K562 (cell line): ENCODE measurements around the gene EEF2K. TPM values are rescaled to one million over a fixed set of nuclear protein-coding genes. Genes with fewer than 3 reads are reported as not detected.

Experiments used
- ATAC-seq: fragments of 200-7000 bp; cut with Tn5 transposase; 3 replicates; pipeline ENCODE4 v1.9.1; 2020; ENCODE audit warnings: moderate library complexity
- BruUV-seq: library from RNA; stranded (reverse); fragments of 400-500 nt; replicated peaks from 2 replicates; lab custom pipeline; 2021; lab: Mats Ljungman, UMichigan
- CTCF ChIA-PET: fragments of 300-600 bp; formaldehyde crosslinking; extraction: SDS; loops from one replicate; lab custom pipeline; 2021; ENCODE audit warnings: low intra/inter-chr PET ratio; lab: Yijun Ruan, JAX
- POLR2A ChIA-PET: fragments of 300-600, 350-650 bp; sonication (Branson Sonifier 250); formaldehyde crosslinking; extraction: SDS; loops from one replicate; lab custom pipeline; 2021; ENCODE audit warnings: antibody characterized with exemption, inconsistent platforms; lab: Yijun Ruan, JAX
- DNase-seq, 4 experiments: peaks; one replicate each; pipeline versions ENCODE4 v3.0.0 to v3.0.0-alpha.2; 2011 to 2018; ENCODE audit warnings: low spot score in 3 of 4, mixed read lengths in 3 of 4; ENCODE audit errors: extremely low read depth in 1 of 4
- FAIRE-seq: peaks from 2 replicates; lab custom pipeline; 2011; peaks lifted over from hg19 to GRCh38; lab: Jason Lieb, UNC
- H2AFZ ChIP-seq: 2 replicates; pipeline ENCODE4 v1.6.0; 2011; ENCODE audit warnings: low read depth, low read length, control low read depth, inconsistent platforms
- H3K27ac ChIP-seq: fragments of 200-600 bp; 3 replicates; pipeline ENCODE4 v1.8.0; 2011; ENCODE audit warnings: low read depth, mild to moderate bottlenecking, control low read depth, inconsistent platforms, low read length, moderate library complexity, mixed read lengths; ENCODE audit errors: extremely low read depth
- H3K27me3 ChIP-seq, 2 experiments: fragments of 300-600 bp in 1 of 2; 2 replicates in 1 of 2; 3 replicates in 1 of 2; pipeline versions ENCODE4 v1.6.0 to v1.8.0; 2011; ENCODE audit warnings: inconsistent platforms in 2 of 2, low read length in 2 of 2, mild to moderate bottlenecking in 1 of 2, mixed read lengths in 1 of 2, moderate library complexity in 1 of 2; ENCODE audit not compliant: control insufficient read depth in 2 of 2, insufficient read depth in 2 of 2
- H3K36me3 ChIP-seq: fragments of 300-600 bp; 3 replicates; pipeline ENCODE4 v1.8.0; 2011; ENCODE audit warnings: mild to moderate bottlenecking, low read length, inconsistent platforms; ENCODE audit not compliant: control insufficient read depth, insufficient read depth
- H3K4me1 ChIP-seq, 2 experiments: fragments of 200-600 bp in 1 of 2; replicated peaks in 1 of 2; 2 replicates in 1 of 2; 3 replicates in 1 of 2; pipeline versions ENCODE4 v1.5.1 to v1.8.0; 2011; ENCODE audit warnings: inconsistent platforms in 2 of 2, low read length in 2 of 2, mild to moderate bottlenecking in 1 of 2, mixed read lengths in 1 of 2, moderate library complexity in 1 of 2; ENCODE audit not compliant: control insufficient read depth in 2 of 2, insufficient read depth in 2 of 2
- H3K4me2 ChIP-seq: 2 replicates; pipeline ENCODE4 v1.6.1; 2011; ENCODE audit warnings: low read length, control low read depth, inconsistent platforms, mixed read lengths; ENCODE audit not compliant: insufficient read depth
- H3K4me3 ChIP-seq: fragments of 200-600 bp; sonication (generic), shearing (Covaris generic); 2 replicates; pipeline ENCODE4 v1.5.1; 2016; ENCODE audit warnings: control low read depth, inconsistent platforms
- H3K79me2 ChIP-seq: fragments of 200-600 bp; 3 replicates; pipeline ENCODE4 v1.8.0; 2011; ENCODE audit warnings: low read length, inconsistent platforms; ENCODE audit not compliant: control insufficient read depth, insufficient read depth
- H3K9ac ChIP-seq, 2 experiments: 2 replicates each; pipeline versions ENCODE4 v1.6.0 to v1.6.1; 2011; ENCODE audit warnings: low read depth in 2 of 2, low read length in 2 of 2, control low read depth in 1 of 2, inconsistent platforms in 1 of 2, mild to moderate bottlenecking in 1 of 2, mixed read lengths in 1 of 2; ENCODE audit not compliant: insufficient read depth in 1 of 2
- H3K9me1 ChIP-seq: one replicate; pipeline ENCODE4 v1.6.0; 2011; ENCODE audit warnings: inconsistent platforms, mild to moderate bottlenecking, low read length, moderate library complexity; ENCODE audit not compliant: control insufficient read depth, insufficient read depth
- H3K9me3 ChIP-seq: replicated peaks from 2 replicates; pipeline ENCODE4 v1.5.1; 2011; ENCODE audit warnings: low read depth, low read length, inconsistent platforms; ENCODE audit not compliant: control insufficient read depth, insufficient read depth
- H4K20me1 ChIP-seq: replicated peaks from 2 replicates; pipeline ENCODE4 v1.6.1; 2011; ENCODE audit warnings: low read length, inconsistent platforms, mixed read lengths; ENCODE audit not compliant: control insufficient read depth, insufficient read depth
- NR4A1 ChIP-seq, 2 experiments: fragments of 250-450 bp in 1 of 2; fragments of 450-650 bp in 1 of 2; sonication (Bioruptor Pico) in 1 of 2; IDR thresholded peaks; 2 replicates each; pipeline versions ENCODE4 v1.4.0 to v1.6.1; 2016 to 2020; ENCODE audit warnings: mild to moderate bottlenecking in 2 of 2, missing compliant biosample characterization in 1 of 2, missing genetic modification characterization in 1 of 2, moderate library complexity in 1 of 2
- WGBS: fragments of 100-300 bp; shearing (Covaris generic); methylation state at CpG from one replicate; pipeline ENCODE4 v1.1.6; 2016; ENCODE audit warnings: low coverage, mixed read lengths; ENCODE audit not compliant: insufficient coverage; ENCODE audit errors: missing lambda C conversion rate; 5-methylcytosine and 5-hydroxymethylcytosine counted together
- in situ Hi-C: fragments of 300-500 bp; cut with MboI; formaldehyde crosslinking; loops from 4 replicates; pipeline ENCODE4 v1.15.0; 2018; ENCODE audit warnings: inconsistent platforms, mixed read lengths
- intact Hi-C: fragments of 100-400 bp; cut with micrococcal nuclease; formaldehyde crosslinking; loops from 2 replicates; pipeline ENCODE4 v1.14.2; 2022
- polyA plus RNA-seq, 8 experiments: library from polyadenylated mRNA; depleted of rRNA in 4 of 8; stranded (reverse) in 5 of 8; unstranded in 3 of 8; fragments of >200 nt; fragmentation: Nextera tagmentation in 2 of 8; fragmentation: Illumina TruSeq in 1 of 8; extraction: Ambion mirVana in 2 of 8; extraction: Trizol in 1 of 8; gene quantifications; 2 replicates each; pipeline versions ENCODE4 v1.2.1 to v1.2.3, GENCODE V29; 2011 to 2014; ENCODE audit warnings: inconsistent platforms in 1 of 8, missing spikeins in 1 of 8
- total RNA-seq, 7 experiments: library from RNA; depleted of rRNA in 6 of 7; stranded (reverse); fragments of >200 nt in 6 of 7; fragmentation: Illumina TruSeq in 2 of 7; extraction: Trizol in 2 of 7; gene quantifications; 2 replicates each; pipeline versions ENCODE4 v1.2.1 to v1.2.3, GENCODE V29; 2011 to 2021; ENCODE audit warnings: low replicate concordance in 1 of 7
- TF ChIP-seq, protein P1 (sequence below): fragments of 450-650 bp; formaldehyde crosslinking; IDR thresholded peaks from 2 replicates; pipeline ENCODE4 v1.4.0; 2020; ENCODE audit warnings: mild to moderate bottlenecking, mixed read lengths
- TF ChIP-seq, protein P2 (sequence below): sonication (generic); formaldehyde crosslinking; IDR thresholded peaks from 2 replicates; pipeline ENCODE4 v1.8.0; 2022; ENCODE audit warnings: missing genetic modification reagents, mild to moderate bottlenecking, borderline replicate concordance

Gene EEF2K
- total and polyA plus RNA-seq, 9 of the 15 experiments (the other 6 are each of a cell fraction or from before 2014, with no cell fraction given): 3.0 to 35.2 (median 12.2) TPM

DNA sequence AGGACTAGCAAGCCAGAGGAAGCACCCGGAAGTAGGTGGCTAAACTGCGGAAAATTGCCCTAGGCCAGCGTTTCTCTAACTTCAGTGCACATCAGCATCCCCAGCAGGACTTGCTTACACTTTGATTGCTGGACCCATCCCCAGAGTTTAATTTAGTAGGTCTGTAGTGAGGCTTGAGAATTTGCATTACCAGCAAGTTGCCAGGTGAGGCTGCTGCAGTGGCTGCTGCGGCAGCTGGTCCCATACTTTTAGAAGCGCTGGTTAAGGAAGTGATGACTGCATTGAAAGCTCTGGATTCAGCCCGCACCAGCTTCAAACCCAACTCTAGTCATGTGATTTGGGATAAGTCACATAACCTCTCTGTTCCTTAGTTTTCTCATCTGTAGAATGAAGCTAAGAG lies 4.2 kb downstream of the EEF2K start:
- Histone ChIP-seq H3K4me3 (no peak overlapping the region), H3K36me3 (peaks cover 49% of the 10 kb centered on the region), H3K4me2 (no peak overlapping the region), H3K9me1 (no peaks in the 10 kb centered on the region), H2AFZ (no peak overlapping the region), H4K20me1 (no peaks in the 10 kb centered on the region; the same call in 1 of the 2 replicates), H3K27me3 (no peaks in the 10 kb centered on the region)
- in situ Hi-C loops: no loop called here
- CTCF ChIA-PET: no interaction called here
- TF ChIP-seq, protein P1, sequence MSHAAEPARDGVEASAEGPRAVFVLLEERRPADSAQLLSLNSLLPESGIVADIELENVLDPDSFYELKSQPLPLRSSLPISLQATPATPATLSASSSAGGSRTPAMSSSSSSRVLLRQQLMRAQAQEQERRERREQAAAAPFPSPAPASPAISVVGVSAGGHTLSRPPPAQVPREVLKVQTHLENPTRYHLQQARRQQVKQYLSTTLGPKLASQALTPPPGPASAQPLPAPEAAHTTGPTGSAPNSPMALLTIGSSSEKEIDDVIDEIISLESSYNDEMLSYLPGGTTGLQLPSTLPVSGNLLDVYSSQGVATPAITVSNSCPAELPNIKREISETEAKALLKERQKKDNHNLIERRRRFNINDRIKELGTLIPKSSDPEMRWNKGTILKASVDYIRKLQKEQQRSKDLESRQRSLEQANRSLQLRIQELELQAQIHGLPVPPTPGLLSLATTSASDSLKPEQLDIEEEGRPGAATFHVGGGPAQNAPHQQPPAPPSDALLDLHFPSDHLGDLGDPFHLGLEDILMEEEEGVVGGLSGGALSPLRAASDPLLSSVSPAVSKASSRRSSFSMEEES (CRISPR knock-in tag): peak; percentile 3; the same call in 1 of the 2 replicates
- TF ChIP-seq, protein P2, sequence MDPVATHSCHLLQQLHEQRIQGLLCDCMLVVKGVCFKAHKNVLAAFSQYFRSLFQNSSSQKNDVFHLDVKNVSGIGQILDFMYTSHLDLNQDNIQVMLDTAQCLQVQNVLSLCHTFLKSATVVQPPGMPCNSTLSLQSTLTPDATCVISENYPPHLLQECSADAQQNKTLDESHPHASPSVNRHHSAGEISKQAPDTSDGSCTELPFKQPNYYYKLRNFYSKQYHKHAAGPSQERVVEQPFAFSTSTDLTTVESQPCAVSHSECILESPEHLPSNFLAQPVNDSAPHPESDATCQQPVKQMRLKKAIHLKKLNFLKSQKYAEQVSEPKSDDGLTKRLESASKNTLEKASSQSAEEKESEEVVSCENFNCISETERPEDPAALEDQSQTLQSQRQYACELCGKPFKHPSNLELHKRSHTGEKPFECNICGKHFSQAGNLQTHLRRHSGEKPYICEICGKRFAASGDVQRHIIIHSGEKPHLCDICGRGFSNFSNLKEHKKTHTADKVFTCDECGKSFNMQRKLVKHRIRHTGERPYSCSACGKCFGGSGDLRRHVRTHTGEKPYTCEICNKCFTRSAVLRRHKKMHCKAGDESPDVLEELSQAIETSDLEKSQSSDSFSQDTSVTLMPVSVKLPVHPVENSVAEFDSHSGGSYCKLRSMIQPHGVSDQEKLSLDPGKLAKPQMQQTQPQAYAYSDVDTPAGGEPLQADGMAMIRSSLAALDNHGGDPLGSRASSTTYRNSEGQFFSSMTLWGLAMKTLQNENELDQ: no peak
- no peak for TF ChIP-seq NR4A1 (CRISPR knock-in tag; IDR thresholded peaks at IDR 0.05)
- no peak for TF ChIP-seq NR4A1 (tag; IDR thresholded peaks at IDR 0.05)
- TF ChIP-seq, all 486 proteins: peak for 1
- DNase-seq (no peak), FAIRE-seq (no peak), ATAC-seq (no peak)
- H3K27ac ChIP-seq: no peak overlapping the region; the same call in 2 of the 3 replicates
- H3K9me3 ChIP-seq: peaks cover 5% of the 10 kb centered on the region; the same call in 1 of the 2 replicates
- peaks cover 71% of the 10 kb centered on the region for H3K79me2 ChIP-seq
- POLR2A ChIA-PET: interaction anchor here (1.0 to 2.3 kb wide), 3 partner anchors 10 to 22 kb away, joined by 3 to 9 read pairs (median 5); no protein-coding TSS in a partner anchor
- 96% methylated on average over 6 of the region's 6 CpGs for WGBS
- H3K4me1 ChIP-seq: peaks cover 12 to 21% of the 10 kb centered on the region in 2 experiments; a peak in 4 of 5 replicates
- BruUV-seq: no TSS peak
- intact Hi-C loops: no loop called here
- H3K9ac ChIP-seq: no peak overlapping the region
